HG03175 (cell line): ENCODE results near the gene CLMP.
"Not testable (repeated sequence)": the region's sequence is repeated elsewhere in the genome, so short reads cannot be mapped to it uniquely, and the experiment has no call there.

ENCODE experiments used
- ATAC-seq: cut with Tn5 transposase; IDR thresholded peaks from one replicate; pipeline ENCODE4 v1.9.1; 2021; ENCODE audit warnings: mild to moderate bottlenecking, moderate library complexity; ENCODE audit not compliant: unreplicated experiment

CLMP gene

DNA sequence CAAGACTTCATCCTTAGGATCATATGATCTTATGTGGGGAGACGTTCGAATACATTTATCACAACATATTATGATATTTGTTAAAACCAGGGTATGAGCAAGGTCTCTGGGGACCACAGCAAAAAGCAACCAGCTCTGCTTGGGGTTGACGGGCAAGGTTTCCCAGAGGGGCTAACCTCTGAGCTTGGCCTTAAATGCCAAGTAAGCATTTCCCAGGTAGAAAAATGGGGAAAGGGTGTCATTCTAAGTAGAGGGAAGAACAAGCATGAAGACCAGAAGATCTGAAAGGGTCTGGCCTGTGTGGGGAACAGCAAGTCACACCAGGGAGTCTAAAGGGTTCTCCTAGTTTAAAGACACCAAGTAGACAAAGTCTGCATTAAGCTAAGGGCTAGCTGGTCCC is 24.1 kb downstream of the CLMP start:
- ATAC-seq = no peak

- no peak for ATAC-seq
These were observed 25.2 kb downstream of the CLMP start for GRCh38 chr11:123169821-123170220.

GRCh38 chr11:123168955-123169484 is 26.0 kb downstream of the CLMP start:
- ATAC-seq = no peak

DNA sequence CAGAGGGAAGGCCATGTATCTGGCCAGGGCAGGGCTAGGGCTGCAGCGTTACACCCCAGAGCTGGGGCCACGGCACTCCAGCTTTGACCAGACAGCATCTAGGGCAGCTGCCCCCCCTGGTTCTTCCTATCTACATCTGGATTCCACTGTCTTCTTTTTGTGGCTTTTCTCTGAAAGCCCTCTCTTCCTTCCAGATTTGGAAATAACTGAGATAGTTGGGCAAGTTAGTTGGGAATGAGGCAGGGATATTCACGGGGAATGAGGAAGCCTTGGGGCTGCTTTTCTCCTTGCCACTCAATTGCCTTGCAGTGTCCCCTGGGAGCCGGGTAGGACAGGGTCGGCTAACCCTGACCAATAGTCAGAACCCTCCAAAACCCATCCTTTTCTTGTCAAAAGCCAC is 26.8 kb downstream of the CLMP start:
- ATAC-seq = no peak

- ATAC-seq = no peak
These were observed 28.9 kb downstream of the CLMP start for GRCh38 chr11:123166071-123166559.

DNA sequence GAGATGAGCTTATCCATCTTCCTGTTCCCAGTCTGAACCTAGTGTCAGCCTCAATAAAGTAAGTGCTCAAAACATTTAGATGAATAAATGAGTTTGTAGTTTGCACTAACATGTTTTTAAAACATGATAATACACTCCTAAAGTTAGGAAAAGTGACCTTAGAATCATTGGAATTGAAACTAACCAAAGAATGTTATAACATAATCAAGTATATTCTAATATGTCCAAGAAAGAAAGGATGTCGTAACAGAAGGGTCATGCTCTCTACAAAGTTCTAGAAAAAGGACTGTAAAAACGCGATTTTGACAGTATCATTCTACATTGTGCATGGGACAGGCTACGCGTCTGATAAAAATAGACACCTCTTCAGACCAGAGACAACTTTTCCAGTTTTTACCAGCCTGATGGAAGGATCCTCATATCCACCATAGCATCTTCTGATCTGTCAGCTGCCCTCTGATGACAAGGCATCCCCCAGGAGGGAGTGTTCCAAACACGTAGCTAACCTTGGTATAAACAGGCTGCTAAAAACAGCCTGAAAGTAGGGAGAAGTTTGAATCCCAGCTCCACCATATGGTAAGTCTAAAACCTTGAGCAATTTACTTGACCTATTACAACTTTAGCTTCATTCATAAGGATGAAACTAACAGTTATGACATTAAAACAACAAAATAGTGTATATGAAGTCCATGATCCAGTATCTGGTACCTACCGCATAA is 30.2 kb downstream of the CLMP start:
- no peak for ATAC-seq

DNA sequence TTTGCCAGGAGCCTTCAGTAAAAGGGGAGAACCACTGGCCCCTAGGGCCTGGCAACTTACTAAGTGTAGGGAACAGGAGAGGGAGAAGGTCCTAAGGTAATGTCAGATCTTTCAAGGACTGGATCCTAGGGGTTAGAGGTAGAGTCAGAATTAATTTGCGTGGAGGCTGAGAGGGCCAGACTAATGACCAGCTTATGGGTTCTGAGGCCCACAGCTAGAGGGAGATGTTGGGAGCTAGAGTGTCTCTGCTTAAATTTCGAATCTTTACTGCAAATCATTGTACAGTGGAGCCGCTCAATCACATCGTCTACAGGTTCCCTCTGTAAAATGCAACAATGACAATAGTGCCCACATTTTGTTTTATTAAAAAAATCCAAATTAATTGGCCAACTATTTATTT is 31.4 kb downstream of the CLMP start:
- no peak for ATAC-seq

DNA sequence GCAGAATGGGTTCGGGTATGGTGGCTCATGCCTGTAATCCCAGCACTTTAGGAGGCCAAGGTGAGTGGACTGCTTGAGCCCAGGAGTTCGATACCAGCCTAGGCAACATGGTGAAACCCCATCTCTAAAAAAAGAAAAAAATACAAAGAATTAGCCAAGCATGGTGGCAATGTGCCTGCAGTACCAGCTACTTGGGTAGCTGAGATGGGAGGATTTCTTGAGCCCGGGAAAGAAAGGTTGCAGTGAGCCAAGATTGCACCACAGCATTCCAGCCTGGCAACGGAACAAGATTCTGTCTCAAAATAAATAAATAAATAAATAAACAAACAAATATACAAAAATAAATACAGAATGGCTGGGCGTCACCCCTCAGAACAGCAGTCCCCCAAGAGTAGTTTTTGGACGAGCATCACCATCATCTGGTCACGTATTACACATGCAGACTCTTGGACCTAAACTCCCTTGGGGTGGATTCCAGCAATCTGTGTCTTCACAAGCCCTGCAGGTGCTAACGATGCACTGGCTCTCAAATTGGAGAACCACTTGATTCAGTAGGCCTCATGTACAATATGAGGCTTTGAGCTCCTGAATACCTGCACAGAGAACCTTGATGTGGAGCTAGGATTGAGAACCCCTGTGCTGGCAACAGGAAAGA is 33.5 kb downstream of the CLMP start:
- no peak for ATAC-seq

GRCh38 chr11:123159183-123159857 is 35.7 kb downstream of the CLMP start:
- no peak for ATAC-seq

DNA sequence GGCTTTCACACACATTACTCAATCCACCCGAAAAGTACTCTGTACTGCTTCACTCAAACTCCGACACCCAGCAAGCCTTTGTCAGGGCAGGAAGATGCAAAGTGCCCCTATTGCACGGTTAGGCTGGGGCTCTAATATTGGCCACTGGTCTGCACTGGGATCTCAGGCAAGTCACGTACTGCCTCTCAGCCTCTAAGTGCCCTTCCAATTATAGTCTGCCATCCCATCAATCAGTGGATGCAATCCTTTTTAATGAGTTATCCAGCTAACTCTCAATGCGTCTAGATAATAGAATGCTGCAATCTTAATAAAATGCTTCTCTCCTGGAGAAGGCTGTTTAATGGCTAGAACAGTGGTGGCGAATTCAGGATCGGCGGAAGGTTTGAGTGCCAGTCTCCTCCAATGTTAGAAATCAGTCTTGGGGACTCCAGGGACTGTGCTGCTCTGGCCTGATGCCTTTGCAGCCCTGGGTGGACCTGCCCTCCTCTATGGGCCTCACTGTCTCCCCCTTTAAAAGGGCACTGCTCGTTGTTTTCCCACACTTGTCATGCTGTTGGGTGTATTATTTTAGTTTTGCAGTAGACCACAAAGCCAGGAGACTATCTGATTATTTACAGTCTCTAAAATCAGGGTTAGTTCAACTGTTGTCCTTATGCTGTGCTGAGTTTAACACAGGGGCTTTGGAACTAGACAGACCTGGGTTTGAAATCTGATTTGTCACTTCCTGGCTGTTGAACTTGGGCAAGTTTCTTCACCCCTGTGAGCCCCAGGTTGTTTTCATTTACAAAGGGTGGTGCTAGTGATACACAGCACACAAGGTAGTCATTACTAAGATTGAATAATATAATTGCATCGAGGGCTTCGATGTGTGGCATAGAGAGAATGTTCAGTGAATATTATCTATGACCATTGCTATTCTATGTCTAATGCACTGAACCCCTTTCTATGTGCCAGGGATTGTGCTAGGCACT is 36.7 kb downstream of the CLMP start:
- no peak for ATAC-seq

GRCh38 chr11:123152951-123153350 is 42.1 kb downstream of the CLMP start:
- ATAC-seq = no peak

GRCh38 chr11:123152346-123152745 is 42.7 kb downstream of the CLMP start:
- not testable (repeated sequence) for ATAC-seq

DNA sequence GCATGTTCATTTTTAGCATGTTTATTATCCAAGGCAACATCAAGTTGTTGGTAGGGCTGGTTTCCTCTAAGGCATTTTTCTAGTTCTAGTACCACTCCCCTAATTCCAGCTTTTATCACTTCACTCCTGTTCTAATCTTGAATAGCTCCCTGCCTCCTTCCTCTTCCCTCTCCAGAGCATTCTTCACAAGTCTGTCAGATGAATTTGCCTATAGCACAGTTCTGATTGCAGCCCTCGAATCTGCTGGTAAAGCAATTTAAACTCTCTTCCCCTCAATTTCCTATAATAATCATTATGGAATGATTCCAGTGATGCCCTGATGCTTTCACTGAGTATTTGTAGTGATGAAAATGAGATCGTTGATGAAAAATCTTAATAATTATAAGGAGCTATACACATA is 43.3 kb downstream of the CLMP start:
- no peak for ATAC-seq

GRCh38 chr11:123151366-123151765 is 43.7 kb downstream of the CLMP start:
- no peak for ATAC-seq

GRCh38 chr11:123150882-123151281 is 44.2 kb downstream of the CLMP start:
- no peak for ATAC-seq

GRCh38 chr11:123148965-123149364 is 46.1 kb downstream of the CLMP start:
- no peak for ATAC-seq

DNA sequence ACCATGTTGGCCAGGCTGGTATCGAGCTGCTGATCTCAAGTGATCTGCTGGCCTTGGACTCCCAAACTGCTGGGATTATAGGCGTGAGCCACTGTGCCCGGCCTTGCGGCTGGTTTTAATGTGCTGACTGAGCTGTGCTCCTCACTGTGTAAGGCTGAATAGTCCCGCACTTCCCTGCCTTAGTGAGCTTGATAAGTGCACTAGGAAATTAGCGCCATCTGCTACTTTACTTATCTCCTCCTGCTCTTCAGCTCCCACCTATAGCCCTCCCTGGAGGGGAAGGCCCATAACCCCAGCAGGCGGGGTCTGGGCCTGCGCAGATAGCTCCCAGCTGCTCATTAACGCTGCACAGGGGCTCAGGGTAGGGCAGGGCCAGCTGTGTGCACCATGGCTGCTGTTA is 49.4 kb downstream of the CLMP start:
- ATAC-seq = no peak

- no peak for ATAC-seq
These were observed 49.8 kb downstream of the CLMP start for GRCh38 chr11:123145220-123145619.

DNA sequence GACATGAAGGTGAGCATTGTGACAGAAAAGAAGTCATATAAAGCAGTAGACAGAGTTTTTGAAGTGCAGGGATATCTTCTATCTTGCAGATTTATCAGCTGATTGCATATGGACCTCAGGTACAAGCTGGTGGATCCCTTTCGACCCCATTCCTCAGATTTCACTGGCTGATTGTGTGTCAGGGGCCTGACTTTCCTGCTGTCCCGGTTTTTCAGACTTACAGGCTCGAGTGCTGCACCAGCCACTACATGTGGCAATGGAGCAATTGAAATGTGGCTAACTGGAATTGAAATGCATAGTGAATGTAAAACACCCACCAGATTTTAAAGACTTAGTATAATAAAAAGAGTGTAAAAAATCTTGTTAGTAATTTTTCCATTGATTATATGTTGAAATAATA is 50.3 kb downstream of the CLMP start:
- no peak for ATAC-seq

GRCh38 chr11:123143921-123144320 is 51.1 kb downstream of the CLMP start:
- ATAC-seq = no peak

- no peak for ATAC-seq
These were observed 51.6 kb downstream of the CLMP start for GRCh38 chr11:123143476-123143875.
